HCT116 (cell line): Measurements from ENCODE around the gene IRF8.

Experiments
- CTCF ChIP-seq, 3 experiments: fragments of 200-600 bp in 1 of 3; sonication (generic) in 1 of 3; IDR thresholded peaks in 2 of 3; conservative IDR thresholded peaks in 1 of 3; 2 replicates each; pipeline ENCODE4 v1.5.1; 2012 to 2017; ENCODE audit warnings: low read depth in 2 of 3, low read length in 2 of 3, antibody characterized with exemption in 1 of 3, borderline replicate concordance in 1 of 3, control low read depth in 1 of 3, mild to moderate bottlenecking in 1 of 3, mixed read lengths in 1 of 3, mixed run types in 1 of 3, moderate library complexity in 1 of 3; ENCODE audit not compliant: insufficient read depth in 1 of 3
- MAX ChIP-seq: IDR thresholded peaks from 2 replicates; pipeline ENCODE4 v1.6.1; 2012

- TF ChIP-seq CTCF (IDR thresholded peaks at IDR 0.05 in 2 of 3, conservative IDR thresholded peaks at IDR 0.05 in 1 of 3; ENCODE audit: borderline replicate concordance in 1 of 3, insufficient read depth in 1 of 3, low read depth in 2 of 3, low read length in 2 of 3) (no peak), MAX (no peak)
These were observed 20.1 kb upstream of the IRF8 start for GRCh38 chr16:85878875-85879274.
